GM21723 (cell line): ENCODE results near the gene TP53BP2.
"Not testable (repeated sequence)": the region's sequence is repeated elsewhere in the genome, so short reads cannot be mapped to it uniquely, and the experiment has no call there.

Experiments
- ATAC-seq: cut with Tn5 transposase; IDR thresholded peaks from one replicate; pipeline ENCODE4 v1.9.1; 2021; ENCODE audit warnings: mild to moderate bottlenecking, moderate library complexity; ENCODE audit not compliant: unreplicated experiment

The TP53BP2 gene, protein sequence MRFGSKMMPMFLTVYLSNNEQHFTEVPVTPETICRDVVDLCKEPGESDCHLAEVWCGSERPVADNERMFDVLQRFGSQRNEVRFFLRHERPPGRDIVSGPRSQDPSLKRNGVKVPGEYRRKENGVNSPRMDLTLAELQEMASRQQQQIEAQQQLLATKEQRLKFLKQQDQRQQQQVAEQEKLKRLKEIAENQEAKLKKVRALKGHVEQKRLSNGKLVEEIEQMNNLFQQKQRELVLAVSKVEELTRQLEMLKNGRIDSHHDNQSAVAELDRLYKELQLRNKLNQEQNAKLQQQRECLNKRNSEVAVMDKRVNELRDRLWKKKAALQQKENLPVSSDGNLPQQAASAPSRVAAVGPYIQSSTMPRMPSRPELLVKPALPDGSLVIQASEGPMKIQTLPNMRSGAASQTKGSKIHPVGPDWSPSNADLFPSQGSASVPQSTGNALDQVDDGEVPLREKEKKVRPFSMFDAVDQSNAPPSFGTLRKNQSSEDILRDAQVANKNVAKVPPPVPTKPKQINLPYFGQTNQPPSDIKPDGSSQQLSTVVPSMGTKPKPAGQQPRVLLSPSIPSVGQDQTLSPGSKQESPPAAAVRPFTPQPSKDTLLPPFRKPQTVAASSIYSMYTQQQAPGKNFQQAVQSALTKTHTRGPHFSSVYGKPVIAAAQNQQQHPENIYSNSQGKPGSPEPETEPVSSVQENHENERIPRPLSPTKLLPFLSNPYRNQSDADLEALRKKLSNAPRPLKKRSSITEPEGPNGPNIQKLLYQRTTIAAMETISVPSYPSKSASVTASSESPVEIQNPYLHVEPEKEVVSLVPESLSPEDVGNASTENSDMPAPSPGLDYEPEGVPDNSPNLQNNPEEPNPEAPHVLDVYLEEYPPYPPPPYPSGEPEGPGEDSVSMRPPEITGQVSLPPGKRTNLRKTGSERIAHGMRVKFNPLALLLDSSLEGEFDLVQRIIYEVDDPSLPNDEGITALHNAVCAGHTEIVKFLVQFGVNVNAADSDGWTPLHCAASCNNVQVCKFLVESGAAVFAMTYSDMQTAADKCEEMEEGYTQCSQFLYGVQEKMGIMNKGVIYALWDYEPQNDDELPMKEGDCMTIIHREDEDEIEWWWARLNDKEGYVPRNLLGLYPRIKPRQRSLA

DNA sequence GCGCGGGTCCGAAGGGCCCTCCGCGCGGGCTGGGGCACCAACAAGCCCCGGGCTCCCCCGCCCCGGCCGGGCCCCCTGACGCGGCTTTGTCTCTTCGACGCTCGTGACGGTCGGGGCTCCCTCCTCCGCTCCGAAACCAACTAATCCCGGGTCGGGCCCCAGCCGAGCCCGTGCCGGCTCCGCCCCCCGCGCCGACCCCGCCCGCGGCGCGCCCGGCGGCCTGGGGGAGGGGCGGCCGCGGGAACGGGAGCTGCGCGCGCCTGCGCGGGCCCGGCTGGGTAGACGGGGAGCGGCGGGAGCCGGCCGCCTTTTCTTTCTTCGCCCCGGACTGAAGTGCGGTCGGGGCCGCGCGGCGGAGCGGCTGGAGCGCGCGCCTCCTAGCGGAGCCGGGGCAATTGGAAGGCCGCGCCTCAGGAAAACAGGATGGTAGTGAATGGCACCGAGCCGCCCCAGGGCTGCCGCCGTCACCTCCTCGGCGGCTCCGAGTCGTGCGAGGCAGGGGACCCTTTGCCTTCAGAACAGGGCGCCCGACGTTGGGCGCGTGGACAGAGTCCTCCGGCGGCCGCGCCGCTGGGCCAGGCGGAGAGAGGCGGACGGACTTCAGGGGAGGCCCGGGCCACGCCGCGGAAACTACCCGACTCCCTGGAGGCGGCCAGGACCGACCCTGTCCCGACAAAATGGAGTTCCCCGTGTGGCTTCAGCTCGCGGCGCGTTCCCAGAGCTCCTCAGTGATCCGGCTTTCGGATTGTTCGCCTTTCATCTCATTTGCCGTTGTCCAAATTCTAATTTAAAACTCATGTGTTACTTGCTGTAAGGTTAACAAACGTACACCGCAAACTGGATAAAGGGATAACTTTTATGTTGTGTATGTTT, at the start of gene TP53BP2:
Gene TP53BP2, minus strand, starts transcription at position 138 of the 873 bp plus-strand sequence. CDS start 267 bp downstream, outside the sequence.
- peak; percentile 73 for ATAC-seq

DNA sequence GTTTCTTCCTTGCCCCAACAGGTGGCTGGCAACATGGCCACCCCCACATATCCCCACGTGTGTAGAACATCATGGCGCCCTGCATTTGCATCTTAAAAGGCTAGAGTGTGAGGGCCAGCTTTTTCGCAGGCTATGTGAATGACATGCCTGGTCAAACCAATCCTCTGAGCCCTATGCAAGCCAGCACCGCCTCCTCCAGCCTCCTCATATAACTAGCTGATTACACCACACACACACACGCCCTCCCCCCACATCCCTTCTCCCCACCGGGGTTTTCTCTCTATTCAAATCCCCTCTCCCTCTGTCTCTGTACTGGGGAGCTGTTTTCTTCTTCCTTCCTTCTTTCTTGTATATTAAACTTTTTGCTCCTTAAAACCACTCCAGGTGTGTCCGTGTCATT, 44.7 kb upstream of the TP53BP2 start:
- ATAC-seq: not testable (repeated sequence)

GRCh38 chr1:223889319-223889718, 43.6 kb upstream of the TP53BP2 start:
- not testable (repeated sequence) for ATAC-seq

DNA sequence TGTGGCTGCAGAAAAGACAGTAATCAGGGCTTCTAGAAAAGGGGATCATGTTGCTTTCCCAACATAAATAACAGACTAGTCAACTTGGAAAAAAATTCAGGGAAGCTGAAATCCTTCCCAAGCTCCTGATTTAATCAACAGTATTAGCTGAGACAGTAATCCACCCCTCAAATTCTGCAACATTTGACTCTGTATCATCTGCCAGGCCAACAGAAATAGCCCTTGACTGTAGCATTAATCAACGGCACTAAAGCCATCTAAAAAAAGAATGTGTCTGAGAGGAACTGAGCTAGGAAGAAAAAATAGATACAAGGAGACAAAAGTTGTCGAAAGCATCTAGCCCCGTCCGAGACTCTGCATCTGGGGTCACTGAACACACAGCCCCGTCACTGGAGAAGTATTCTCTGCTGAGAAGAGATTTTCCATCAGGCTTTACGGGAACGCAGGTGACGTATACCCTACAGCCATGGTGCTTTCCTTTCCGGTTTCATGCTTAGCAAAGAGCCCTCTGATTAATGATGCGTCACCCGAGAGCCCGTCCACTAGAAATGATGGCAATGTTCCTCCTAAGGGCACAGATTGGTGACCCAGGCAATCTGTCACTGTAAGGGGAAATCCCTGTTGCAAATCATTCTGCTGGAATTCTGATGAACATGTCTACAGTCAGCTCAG, 42.1 kb upstream of the TP53BP2 start:
- no peak for ATAC-seq

GRCh38 chr1:223886516-223886921, 40.8 kb upstream of the TP53BP2 start:
- ATAC-seq: no peak

GRCh38 chr1:223885614-223886013, 39.9 kb upstream of the TP53BP2 start:
- no peak for ATAC-seq

DNA sequence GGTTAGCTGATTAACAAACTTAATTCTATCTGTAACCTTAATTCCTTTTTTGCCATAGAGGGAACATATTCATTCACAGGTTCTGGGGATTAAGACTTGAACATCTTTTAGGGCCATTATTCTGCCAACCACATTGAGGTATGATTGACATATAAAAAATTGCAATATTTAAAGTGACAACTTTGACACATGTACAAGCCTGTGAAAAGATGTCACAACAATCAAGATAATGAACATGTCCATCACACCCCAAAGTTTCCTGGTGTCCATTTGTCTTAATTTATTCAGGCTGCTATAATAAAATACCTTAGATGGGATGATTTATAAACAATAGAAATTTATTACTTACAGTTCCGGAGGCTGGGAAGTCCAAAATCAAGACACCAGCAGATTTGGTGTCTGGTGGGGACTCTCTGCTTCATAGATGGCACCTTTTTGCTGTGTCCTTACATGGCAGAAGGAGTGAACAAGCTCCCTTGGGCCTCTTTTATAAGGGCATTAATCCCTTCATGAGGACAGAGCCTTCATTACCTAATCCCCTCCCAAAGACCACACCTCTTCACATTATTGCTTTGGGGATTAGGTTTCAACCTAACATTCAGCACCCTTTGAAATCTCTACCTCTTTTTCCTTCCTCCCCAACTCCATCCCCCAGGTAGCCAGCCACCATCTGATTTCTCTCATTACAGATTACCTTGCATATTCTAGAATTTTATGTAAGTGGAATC, 33.0 kb upstream of the TP53BP2 start:
- ATAC-seq: no peak

DNA sequence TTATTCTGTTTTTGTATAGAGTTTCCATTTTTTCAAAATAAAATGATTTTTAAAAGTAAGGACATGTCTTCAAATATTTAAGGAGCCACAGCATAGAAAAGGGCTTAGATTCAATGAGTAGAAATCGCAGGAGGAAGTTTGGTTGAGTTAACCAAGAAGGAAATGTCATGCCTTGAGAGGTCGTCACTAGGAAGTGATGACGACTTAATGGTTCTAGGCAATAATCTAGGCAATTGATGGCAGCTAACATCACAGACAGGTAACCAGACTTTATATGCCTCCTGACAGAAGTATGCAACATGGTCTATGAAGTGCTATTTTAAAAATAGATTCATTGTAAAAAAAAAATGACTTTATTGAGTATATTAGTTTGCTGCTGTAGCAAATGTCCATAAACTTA, 32.1 kb upstream of the TP53BP2 start:
- ATAC-seq: no peak

- ATAC-seq: no peak
These were observed 30.8 kb upstream of the TP53BP2 start for GRCh38 chr1:223876590-223876989.

DNA sequence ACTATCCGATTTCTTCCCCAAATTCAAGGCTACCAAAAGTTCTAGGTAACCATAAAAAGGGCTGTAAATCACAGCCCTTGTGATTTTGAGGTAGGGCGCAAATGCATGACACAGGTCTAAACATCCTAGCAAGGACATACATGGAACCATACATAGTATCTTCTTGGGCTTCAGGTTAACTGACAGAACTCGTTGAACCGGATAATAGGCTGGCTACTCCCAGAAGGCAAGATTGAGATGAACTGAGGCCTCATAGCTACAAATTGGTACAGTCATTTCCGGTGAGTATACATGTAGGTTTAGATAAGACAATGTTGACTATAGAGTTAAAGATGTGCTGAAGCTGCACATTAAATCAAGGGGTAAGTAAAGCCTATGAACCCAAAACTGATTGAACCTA, 27.3 kb upstream of the TP53BP2 start:
- ATAC-seq: no peak

- ATAC-seq: no peak
These were observed 26.7 kb upstream of the TP53BP2 start for GRCh38 chr1:223872308-223872901.

- no peak for ATAC-seq
These were observed 25.1 kb upstream of the TP53BP2 start for GRCh38 chr1:223870617-223871574.

DNA sequence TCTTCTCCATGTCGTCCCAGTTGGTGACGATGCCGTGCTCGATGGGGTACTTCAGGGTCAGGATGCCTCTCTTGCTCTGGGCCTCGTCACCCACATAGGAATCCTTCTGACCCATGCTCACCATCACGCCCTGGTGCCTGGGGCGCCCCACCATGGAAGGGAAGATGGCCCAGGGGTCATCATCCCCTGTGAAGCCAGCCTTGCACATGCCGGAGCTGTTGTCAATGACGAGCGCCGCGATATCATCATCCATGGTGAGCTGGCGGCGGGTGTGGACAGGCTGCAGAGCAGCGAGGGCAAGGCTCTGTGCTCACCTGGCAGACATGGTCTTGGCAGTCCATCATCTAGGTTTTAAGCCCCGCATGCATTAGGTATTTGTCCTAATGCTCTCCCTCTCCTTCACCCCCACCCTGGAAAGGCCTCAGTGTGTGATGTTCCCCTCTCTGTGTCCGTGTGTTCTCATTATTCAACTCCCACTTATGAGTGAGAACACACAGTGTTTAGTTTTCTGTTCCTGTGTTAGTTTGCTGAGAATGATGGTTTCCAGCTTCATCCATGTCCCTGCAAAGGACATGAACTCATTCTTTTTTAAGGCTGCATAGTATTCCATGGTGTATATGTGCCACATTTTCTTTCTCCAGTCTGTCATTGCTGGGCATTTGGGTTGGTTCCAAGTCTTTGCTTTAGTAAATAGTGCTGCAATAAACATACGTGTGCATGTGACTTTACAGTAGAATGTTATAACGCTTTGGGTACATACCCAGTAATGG, 19.0 kb upstream of the TP53BP2 start:
- ATAC-seq: not testable (repeated sequence)

DNA sequence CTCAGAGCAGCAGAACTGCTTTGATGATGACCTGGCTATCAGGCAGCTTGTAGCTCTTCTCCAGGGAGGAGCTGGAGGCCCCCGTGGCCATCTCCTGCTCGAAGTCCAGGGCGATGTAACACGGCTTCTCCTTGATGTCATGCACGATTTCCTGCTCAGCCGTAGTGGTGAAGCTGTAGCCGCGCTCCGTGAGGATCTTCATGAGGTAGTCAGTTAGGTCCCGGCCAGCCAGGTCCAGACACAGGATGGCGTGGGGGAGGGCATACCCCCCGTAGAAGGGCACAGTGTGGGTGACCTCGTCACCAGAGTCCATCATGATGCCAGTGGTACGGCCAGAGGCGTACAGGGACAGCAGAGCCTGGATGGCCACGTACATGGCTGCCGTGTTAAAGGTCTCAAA, 18.3 kb upstream of the TP53BP2 start:
- no peak for ATAC-seq

DNA sequence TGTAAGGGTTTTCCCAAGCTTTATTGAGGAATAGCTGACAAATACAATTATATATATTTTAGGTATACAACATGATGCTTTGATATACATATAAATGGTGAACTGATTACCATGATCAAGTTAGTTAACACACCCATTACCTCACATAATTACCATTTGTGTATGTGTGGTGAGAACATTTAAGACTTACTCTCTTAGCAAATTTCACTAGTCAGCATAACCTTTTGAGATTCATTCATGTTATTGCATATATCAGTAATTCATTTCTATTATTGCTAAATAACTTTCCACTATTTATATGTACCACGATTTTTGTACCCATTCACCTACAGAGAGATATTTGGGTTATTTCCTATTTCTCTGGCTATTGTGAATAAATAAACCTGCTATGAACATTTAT, 16.2 kb upstream of the TP53BP2 start:
- no peak for ATAC-seq

DNA sequence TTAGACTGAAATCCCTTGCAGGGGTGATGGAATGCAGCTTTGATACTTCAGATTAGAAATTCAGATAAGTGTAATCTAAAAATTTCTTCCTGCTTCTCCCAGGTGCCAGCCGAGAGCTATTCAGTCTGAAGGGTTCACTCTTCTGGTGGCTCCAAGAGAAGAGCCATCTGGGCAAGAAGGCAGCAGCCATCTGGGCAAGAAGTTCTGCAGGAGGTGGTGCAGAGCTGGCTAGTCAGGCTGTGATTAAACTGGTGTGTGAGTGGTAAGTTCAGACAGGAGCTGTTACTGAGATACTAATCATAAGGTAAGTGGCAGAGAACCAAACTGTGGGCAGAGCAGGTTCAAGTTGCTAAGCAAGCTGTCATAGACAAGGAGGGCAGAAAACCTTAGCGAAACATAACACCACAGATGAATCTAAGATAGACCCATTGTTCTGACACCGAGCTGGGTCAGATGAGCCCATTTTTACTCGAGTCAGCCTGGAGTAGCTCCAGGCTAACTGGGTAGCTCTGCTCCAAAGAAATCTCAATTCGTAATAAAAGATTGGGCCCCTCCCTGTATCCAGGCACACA, 14.4 kb upstream of the TP53BP2 start:
- no peak for ATAC-seq

GRCh38 chr1:223859058-223859457, 13.3 kb upstream of the TP53BP2 start:
- ATAC-seq: no peak
